Stimulated activated CD8-positive, alpha-beta memory T cell treated with anti-CD3 and anti-CD28 coated beads, Interleukin-4, amount 100 ng/mL, for 48 hours (primary cell): ENCODE data around the gene SLC22A5.
A peak's percentile ranks its signal among the peaks of the same experiment; 100 is the strongest.

ENCODE experiments used
- DNase-seq: peaks from one replicate; pipeline ENCODE4 v3.0.0-alpha.2; 2020

SLC22A5 gene

DNA sequence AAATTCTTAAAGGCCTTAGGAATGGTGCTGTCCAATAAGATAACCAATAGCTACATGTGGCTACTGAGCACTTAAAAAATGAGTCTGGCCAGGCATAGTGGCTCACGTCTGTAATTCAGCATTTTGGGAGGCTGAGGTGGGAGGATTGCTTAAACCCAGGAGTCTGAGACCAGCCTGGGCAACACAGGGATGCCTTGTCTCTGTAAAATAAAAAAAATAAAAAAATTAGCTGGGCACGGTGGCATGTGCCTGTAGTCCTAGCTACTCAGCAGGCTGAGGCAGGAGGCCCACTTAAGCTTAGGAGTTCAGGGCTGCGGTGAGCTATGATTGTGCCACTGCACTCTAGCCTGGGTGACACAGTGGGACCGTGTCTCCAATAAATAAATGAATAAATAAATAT, 1.3 kb upstream of the SLC22A5 start:
- no peak for DNase-seq

DNA sequence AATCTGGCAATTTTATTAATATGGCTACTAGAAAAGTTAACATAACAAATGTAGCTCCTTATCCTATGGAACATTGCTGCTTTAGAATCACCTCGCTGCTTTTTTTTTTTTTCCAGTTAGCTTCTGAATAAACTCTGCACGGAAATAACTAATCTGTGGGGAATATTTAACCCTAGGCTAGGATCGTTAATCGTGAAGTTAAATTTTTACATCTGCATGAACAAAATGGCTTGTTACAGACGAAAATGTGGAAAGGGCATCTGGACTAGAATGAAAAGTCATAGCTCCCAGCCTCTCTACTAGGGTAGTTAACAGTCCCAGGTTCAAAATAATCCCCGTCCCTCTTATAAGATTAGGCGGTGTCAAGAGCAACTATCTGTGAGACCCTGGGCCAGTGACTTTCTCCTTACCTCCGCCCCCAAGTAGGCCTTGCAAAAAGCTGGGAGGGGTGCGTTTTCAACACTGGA, 470 bp upstream of the SLC22A5 start:
- no peak for DNase-seq

GRCh38 chr5:132370181-132370970, 866 bp downstream of the SLC22A5 start:
- DNase-seq = no peak

DNA sequence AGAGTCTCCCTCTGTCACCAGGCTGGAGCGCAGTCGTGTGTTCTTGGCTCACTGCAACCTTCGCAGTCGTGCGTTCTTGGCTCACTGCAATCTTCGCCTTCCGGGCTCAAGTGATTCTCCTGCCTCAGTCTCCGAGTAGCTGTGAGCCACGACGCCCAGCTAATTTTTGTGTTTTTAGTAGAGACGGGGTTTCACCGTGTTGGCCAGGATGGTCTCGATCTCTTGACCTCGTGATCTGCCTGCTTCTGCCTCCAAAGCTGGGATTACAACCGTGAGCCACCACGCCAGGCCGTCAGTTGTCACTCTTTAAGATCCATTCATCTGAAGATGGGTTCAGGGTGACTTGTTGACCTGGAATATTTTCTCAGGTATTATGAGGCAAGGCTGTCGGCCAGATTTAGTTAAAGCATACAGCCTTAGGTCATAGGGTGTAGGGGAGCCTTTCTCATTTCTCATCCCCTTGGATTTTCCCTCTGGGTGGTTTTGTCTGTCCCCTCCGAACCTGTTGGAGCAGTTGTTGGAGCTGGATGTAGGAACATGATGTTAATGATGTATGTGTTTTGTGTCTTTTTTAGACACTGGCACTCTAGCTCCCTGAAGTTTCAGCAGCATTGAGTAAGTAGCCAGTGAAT, 1.6 kb downstream of the SLC22A5 start:
- peak; percentile 21 for DNase-seq

DNA sequence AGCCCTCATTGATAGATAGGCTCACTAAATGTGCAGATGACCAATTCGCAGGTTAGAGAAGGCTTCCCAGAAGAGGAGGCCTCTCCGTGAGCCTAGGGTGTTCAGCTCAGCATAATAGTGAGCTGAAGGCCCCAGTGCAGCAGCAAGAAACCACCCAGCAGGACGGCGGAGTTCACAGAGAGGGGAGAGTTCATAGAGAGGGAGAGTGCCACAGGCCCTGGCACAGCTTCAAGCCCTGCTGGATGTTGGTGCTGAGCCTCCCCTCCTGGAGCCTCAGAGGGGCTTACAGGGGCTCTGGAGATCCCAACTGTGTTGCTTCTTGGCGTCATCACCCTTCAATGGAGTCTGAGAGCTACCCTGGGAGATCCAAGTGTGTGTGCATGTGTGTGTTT, 2.1 kb downstream of the SLC22A5 start:
- DNase-seq = peak; percentile 24

- DNase-seq = peak; percentile 22
Measured at GRCh38 chr5:132372127-132372526, 2.6 kb downstream of the SLC22A5 start.

GRCh38 chr5:132372542-132372941, 3.0 kb downstream of the SLC22A5 start:
- DNase-seq = peak; percentile 9

- DNase-seq = no peak
Measured at GRCh38 chr5:132375957-132376356, 6.4 kb downstream of the SLC22A5 start.

GRCh38 chr5:132376694-132377641, 7.5 kb downstream of the SLC22A5 start:
- no peak for DNase-seq

DNA sequence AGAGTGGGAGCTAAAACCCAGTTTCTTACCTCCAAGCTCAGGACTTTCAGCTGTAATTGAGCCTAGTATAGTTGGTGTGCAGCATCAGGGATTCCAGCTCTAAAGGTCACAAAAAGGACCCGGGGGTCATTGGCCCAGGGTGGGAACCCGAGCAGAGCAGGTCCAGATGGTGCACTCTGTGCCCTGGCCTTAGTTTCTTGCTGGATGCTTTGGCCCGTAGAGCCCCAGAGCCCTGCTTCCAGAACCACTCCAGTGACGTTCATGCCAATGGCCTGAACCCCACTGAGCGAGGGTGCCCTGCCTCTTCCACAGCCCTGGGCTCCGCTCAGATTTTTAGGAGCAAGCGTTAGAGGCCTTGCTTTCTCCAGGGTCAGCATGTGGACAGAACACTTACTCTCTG, 8.2 kb downstream of the SLC22A5 start:
- DNase-seq = no peak

DNA sequence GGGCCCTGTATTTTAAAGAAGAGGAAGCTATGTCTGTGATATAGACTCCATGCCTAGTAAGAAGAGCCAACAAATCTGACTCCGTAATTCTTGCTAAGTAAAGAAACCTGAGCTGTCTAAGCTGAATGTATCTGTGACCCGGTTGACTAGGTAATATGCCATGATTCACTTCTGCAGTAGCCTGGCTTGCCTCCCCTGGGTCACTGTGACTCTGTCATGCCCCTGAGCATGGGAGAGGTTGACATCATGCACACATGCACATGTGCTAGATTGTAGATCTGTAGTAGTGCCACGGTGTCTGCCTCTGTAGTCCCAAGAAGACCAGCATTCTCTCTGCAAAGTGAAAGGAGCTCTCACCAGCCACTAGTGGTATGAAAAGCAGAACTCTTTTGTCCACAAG, 9.1 kb downstream of the SLC22A5 start:
- no peak for DNase-seq

DNA sequence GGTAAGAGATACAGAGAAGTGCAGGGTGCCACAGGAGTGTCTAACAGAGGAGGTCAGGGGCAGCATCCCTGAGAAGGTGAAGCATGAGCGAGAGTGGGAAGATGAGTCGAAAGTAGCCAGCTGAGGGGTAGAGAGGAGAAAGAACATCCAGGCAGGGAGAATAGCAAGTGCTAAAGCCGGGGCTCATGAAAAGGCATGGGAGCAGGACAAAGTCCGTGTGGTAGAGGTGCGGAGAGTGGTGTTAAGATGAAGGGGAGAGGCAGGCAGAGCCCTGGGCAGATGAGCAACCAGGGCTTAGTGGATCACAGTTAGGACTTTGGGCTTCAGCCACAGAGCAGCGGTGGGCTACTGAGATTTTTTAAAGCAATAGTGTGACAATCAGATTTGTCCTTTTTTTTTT, 10.5 kb downstream of the SLC22A5 start:
- DNase-seq = no peak

GRCh38 chr5:132380741-132381140, 11.2 kb downstream of the SLC22A5 start:
- no peak for DNase-seq

GRCh38 chr5:132381614-132382013, 12.1 kb downstream of the SLC22A5 start:
- no peak for DNase-seq

GRCh38 chr5:132383261-132383660, 13.8 kb downstream of the SLC22A5 start:
- DNase-seq = no peak

- DNase-seq = no peak
Measured at GRCh38 chr5:132383984-132384383, 14.5 kb downstream of the SLC22A5 start.

- DNase-seq = no peak
Measured at GRCh38 chr5:132384506-132385050, 15.1 kb downstream of the SLC22A5 start.

DNA sequence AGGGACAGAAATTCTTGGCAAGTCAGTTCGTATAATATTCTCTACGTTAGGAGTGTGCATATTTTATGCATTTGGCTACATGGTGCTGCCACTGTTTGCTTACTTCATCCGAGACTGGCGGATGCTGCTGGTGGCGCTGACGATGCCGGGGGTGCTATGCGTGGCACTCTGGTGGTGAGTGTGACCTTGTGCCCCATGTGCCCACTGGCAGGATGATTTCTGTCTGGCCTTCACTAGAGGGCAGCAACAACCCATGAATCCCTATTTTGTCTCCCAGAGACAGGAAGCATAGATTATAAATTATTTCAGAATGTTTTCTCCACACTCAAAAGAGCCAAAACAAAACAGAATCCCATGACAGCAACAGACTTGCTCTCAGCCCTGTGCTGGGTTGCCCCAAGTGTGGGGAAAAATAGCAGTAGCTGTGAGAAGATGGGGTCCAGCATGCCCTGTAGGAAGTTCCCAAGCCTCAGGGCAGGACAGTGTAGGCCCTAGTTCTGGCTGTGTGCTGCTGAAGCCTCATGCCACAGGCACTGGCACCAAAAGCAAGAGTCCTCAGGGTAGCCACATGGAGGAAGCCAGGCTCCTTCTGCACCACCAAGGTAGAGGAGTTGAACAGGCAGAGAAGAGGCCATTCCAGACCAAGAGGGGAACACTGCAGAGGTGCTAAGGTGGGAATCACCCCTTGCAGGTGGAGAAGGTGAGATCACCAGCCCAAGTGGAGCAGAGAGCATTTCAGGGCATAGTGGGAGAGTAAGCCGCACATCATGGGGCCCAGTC, 16.0 kb downstream of the SLC22A5 start:
- peak; percentile 68 for DNase-seq

DNA sequence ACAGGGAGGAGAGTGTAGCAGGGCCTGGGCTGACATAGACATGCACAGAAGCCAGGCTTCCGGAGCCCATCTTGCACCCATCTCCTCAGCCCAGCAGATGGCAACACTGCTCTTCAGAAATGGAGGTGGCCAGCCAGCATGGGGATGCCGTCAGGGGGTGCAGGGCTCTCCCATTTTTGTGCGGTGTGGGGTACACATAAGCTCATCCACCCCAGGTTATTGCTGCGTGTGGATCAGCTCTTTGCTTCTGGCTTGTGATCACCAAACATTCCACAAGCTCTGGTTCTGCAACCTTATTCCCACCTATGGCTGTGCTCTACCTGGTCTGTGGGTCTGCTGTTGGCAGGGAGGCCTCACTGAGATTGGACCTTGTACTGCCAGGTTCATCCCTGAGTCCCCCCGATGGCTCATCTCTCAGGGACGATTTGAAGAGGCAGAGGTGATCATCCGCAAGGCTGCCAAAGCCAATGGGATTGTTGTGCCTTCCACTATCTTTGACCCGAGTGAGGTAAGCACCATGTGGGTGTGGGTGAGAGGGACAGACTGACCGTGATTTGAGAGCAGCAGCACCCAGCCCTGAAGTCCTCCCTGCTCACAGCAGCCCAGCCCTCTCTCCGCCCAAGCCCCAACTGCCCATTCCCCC, 17.3 kb downstream of the SLC22A5 start:
- peak; percentile 80 for DNase-seq

GRCh38 chr5:132387640-132388117, 18.2 kb downstream of the SLC22A5 start:
- DNase-seq = peak; percentile 15

DNA sequence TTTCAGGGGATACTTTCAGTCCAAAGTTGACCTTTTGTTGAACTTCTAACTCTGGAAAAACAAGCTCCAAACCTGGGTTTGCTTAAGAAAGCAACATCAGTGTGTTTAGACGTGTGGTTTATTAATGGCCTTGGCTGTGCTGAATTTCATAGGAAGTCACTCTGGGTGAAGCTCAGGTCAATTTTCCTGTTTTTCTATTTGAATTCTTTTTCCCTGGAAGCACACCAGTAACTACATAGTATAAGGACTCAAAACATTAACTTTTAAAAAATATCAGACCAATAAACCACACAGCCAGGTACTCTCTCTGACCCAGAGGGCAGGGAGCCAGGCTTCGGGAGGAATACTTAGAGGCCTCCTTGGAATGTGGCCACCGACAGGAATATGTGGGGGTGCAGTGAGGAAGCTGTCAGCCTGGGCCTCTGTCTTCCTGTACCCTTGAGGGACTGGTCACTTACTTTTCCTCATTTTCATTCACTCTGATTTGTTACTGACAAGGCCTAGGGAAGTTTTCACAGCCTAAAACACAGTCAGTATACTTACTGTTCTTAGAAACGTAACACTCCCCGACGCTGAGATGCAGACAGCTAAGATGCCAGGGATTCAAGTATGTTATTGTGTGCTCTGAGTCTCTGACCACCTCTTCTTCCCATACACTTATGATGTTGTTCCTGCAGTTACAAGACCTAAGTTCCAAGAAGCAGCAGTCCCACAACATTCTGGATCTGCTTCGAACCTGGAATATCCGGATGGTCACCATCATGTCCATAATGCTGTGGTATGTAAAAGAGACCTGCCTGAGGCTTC, 18.9 kb downstream of the SLC22A5 start:
- peak; percentile 5 for DNase-seq
